Peyer's patch (tissue), 4 donors: ENCODE data around the gene NCKAP5.

Experiments
- CTCF ChIP-seq, 6 experiments: fragments of 450-650 bp in 4 of 6; fragments of 200-600 bp in 2 of 6; sonication (generic) in 1 of 6; IDR thresholded peaks; one replicate each; pipeline ENCODE4 v1.5.1; 2017 to 2019; ENCODE audit warnings: antibody characterized with exemption in 6 of 6, mild to moderate bottlenecking in 3 of 6, moderate library complexity in 1 of 6
- POLR2A ChIP-seq, 2 donors: fragments of 450-650 bp; IDR thresholded peaks; one replicate each; pipeline ENCODE4 v1.5.1; 2017; ENCODE audit warnings: antibody characterized with exemption in 2 of 2, mild to moderate bottlenecking in 2 of 2, moderate library complexity in 2 of 2

GRCh38 chr2:132761437-132761836, 806.8 kb downstream of the NCKAP5 start:
- TF ChIP-seq CTCF (IDR thresholded peaks at IDR 0.05) (no peak), POLR2A (IDR thresholded peaks at IDR 0.05) (no peak)
